Liver (tissue), 9 donors: Measurements from ENCODE around the gene NGFR. TPM values are rescaled to one million over a fixed set of nuclear protein-coding genes. Genes with fewer than 3 reads are reported as not detected.

ENCODE experiments used
- DNase-seq: peaks from one replicate; pipeline ENCODE4 v3.0.0-alpha.2; 2017; ENCODE audit warnings: low spot score
- H3K27ac ChIP-seq, 2 donors: one replicate each; pipeline ENCODE4 v1.7.0; 2013; ENCODE audit warnings: inconsistent platforms in 2 of 2, low read length in 2 of 2, control low read depth in 1 of 2, low read depth in 1 of 2, mild to moderate bottlenecking in 1 of 2
- H3K27me3 ChIP-seq, 4 donors: one replicate each; pipeline versions ENCODE4 v1.6.1 to v1.7.0; 2013; ENCODE audit warnings: low read length in 3 of 4, inconsistent platforms in 1 of 4, mild to moderate bottlenecking in 1 of 4, moderate library complexity in 1 of 4; ENCODE audit not compliant: control insufficient read depth in 4 of 4, insufficient read depth in 4 of 4
- H3K36me3 ChIP-seq, 4 donors: one replicate each; pipeline versions ENCODE4 v1.6.1 to v1.7.0; 2013; ENCODE audit warnings: low read length in 3 of 4, mild to moderate bottlenecking in 3 of 4, low read depth in 1 of 4, moderate library complexity in 1 of 4; ENCODE audit not compliant: control insufficient read depth in 4 of 4, insufficient read depth in 3 of 4
- H3K4me1 ChIP-seq, 4 donors: one replicate each; pipeline versions ENCODE4 v1.6.1 to v1.7.0; 2013; ENCODE audit warnings: low read length in 3 of 4, mild to moderate bottlenecking in 3 of 4, moderate library complexity in 1 of 4; ENCODE audit not compliant: control insufficient read depth in 4 of 4, insufficient read depth in 4 of 4
- H3K4me3 ChIP-seq, 3 donors: one replicate each; pipeline versions ENCODE4 v1.6.1 to v1.7.0; 2013; ENCODE audit warnings: low read length in 3 of 3, control low read depth in 1 of 3, low read depth in 1 of 3, mild to moderate bottlenecking in 1 of 3
- H3K9ac ChIP-seq, 2 donors: one replicate each; pipeline ENCODE4 v1.7.0; 2013; ENCODE audit warnings: low read length in 2 of 2, mild to moderate bottlenecking in 2 of 2, moderate library complexity in 2 of 2, control low read depth in 1 of 2, low read depth in 1 of 2
- H3K9me3 ChIP-seq, 4 donors: one replicate each; pipeline versions ENCODE4 v1.6.1 to v1.7.0; 2013; ENCODE audit warnings: low read length in 3 of 4; ENCODE audit not compliant: control insufficient read depth in 4 of 4
- EGR1 ChIP-seq, 2 donors: IDR thresholded peaks; 2 replicates each; pipeline ENCODE4 v1.6.1; 2016 to 2018; ENCODE audit warnings: antibody characterized with exemption in 2 of 2, low read depth in 2 of 2
- FOXA1 ChIP-seq: IDR thresholded peaks from 2 replicates; pipeline ENCODE4 v1.6.1; 2016; ENCODE audit warnings: antibody characterized with exemption
- FOXA2 ChIP-seq: IDR thresholded peaks from 2 replicates; pipeline ENCODE4 v1.6.1; 2016; ENCODE audit warnings: antibody characterized with exemption
- GABPA ChIP-seq, 2 donors: IDR thresholded peaks in 1 of 2; conservative IDR thresholded peaks in 1 of 2; 2 replicates each; pipeline ENCODE4 v1.6.1; 2016; ENCODE audit warnings: antibody characterized with exemption in 2 of 2, mild to moderate bottlenecking in 1 of 2, moderate library complexity in 1 of 2
- HNF4A ChIP-seq, 2 donors: conservative IDR thresholded peaks; 2 replicates each; pipeline ENCODE4 v1.6.1; 2016; ENCODE audit warnings: antibody characterized with exemption in 2 of 2, mild to moderate bottlenecking in 2 of 2
- HNF4G ChIP-seq: IDR thresholded peaks from 2 replicates; pipeline ENCODE4 v1.6.1; 2016; ENCODE audit warnings: antibody characterized with exemption
- JUND ChIP-seq, 2 donors: IDR thresholded peaks; 2 replicates each; pipeline ENCODE4 v1.6.1; 2016; ENCODE audit warnings: antibody characterized with exemption in 2 of 2
- NR2F2 ChIP-seq: IDR thresholded peaks from 2 replicates; pipeline ENCODE4 v1.6.1; 2016; ENCODE audit warnings: antibody characterized with exemption
- RXRA ChIP-seq, 2 donors: IDR thresholded peaks; 2 replicates each; pipeline ENCODE4 v1.6.1; 2017 to 2018; ENCODE audit warnings: antibody characterized with exemption in 2 of 2, mild to moderate bottlenecking in 1 of 2
- SP1 ChIP-seq: IDR thresholded peaks from 2 replicates; pipeline ENCODE4 v1.6.1; 2018; ENCODE audit warnings: antibody characterized with exemption, mild to moderate bottlenecking
- TAF1 ChIP-seq: conservative IDR thresholded peaks from 2 replicates; pipeline ENCODE4 v1.6.1; 2016; ENCODE audit warnings: antibody characterized with exemption, mild to moderate bottlenecking
- YY1 ChIP-seq: IDR thresholded peaks from 2 replicates; pipeline ENCODE4 v1.6.1; 2016; ENCODE audit warnings: antibody characterized with exemption, mild to moderate bottlenecking
- ZBTB33 ChIP-seq: IDR thresholded peaks from 2 replicates; pipeline ENCODE4 v1.6.1; 2016; ENCODE audit warnings: antibody characterized with exemption
- WGBS: extraction: QIAGEN DNeasy Blood & Tissue Kit; methylation state at CpG from one replicate; pipeline ENCODE4 v1.1.7; 2013; 5-methylcytosine and 5-hydroxymethylcytosine counted together
- polyA plus RNA-seq, 2 donors: library from polyadenylated mRNA; stranded (reverse) in 1 of 2; unstranded in 1 of 2; fragments of 200-250 nt in 1 of 2; fragments of >200 nt in 1 of 2; fragmentation: Nextera tagmentation in 1 of 2; extraction: Ambion mirVana in 1 of 2; gene quantifications; one replicate each; pipeline versions ENCODE4 v1.2.1 to v1.2.3, GENCODE V29; 2013 to 2015
- total RNA-seq, 2 donors: library from RNA; depleted of rRNA; stranded (reverse); fragments of >200 nt; gene quantifications; one replicate each; pipeline ENCODE4 v1.2.3, GENCODE V29; 2014
- TF ChIP-seq, protein P1 (sequence below): IDR thresholded peaks from 2 replicates; pipeline ENCODE4 v1.6.1; 2016; ENCODE audit warnings: antibody characterized with exemption, mild to moderate bottlenecking
- donor health status: healthy.
- donor health status: healthy.
- donor health status: healthy.
- donor health status: healthy.
- donor health status: healthy.

NGFR gene
- total and polyA plus RNA-seq, 4 donors: 6.9 to 11.0 (median 10.5) TPM

DNA sequence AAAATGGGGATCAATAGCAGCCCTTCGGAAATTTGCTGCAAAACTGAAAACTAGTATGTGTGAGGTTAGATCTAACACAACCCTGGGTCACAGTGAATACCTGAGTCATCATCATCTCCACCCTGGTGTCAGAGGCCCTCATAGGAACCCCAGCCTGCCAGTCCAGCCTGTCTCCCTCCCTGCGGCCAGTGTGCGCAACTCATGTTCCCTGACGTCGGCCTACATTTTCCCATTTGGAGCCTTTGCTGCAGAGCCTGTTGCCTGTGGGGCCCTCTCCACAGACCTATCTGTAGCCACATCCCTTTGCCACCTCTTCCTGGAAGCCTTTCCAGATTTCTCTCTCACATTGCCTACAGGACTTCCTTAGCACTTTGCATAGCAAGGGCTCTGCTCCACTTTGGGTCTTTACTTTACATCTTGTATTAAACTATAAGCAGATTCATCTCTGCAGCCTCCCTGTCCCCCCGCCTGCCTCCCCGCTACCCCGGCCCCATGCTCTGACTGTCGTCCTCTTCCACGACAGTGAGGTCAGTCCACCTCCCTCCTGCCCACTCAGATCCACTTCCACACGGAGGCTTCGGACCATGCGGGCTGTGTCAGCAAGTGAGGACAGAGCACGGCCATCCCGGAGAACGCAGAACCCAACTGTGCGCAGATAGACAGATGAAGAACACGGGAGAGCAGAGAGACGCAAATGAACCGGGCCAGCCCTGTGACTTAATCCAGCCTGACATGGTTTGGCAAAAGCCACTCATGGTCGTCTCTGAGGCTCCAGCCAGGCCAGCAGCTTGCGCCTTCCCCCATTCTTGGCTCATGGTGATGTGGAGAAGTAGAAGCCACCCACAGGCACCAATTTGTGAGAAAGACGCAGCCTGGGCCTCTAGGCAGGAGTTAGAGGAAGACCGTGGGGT is 31.0 kb downstream of the NGFR start:
- TF ChIP-seq GABPA (IDR thresholded peaks at IDR 0.05 in 1 of 2, conservative IDR thresholded peaks at IDR 0.05 in 1 of 2) (no peak), FOXA1 (no peak), YY1 (no peak), HNF4G (no peak), HNF4A (conservative IDR thresholded peaks at IDR 0.05) (no peak), RXRA (IDR thresholded peaks at IDR 0.05) (no peak), SP1 (no peak)
- TF ChIP-seq, protein P1, sequence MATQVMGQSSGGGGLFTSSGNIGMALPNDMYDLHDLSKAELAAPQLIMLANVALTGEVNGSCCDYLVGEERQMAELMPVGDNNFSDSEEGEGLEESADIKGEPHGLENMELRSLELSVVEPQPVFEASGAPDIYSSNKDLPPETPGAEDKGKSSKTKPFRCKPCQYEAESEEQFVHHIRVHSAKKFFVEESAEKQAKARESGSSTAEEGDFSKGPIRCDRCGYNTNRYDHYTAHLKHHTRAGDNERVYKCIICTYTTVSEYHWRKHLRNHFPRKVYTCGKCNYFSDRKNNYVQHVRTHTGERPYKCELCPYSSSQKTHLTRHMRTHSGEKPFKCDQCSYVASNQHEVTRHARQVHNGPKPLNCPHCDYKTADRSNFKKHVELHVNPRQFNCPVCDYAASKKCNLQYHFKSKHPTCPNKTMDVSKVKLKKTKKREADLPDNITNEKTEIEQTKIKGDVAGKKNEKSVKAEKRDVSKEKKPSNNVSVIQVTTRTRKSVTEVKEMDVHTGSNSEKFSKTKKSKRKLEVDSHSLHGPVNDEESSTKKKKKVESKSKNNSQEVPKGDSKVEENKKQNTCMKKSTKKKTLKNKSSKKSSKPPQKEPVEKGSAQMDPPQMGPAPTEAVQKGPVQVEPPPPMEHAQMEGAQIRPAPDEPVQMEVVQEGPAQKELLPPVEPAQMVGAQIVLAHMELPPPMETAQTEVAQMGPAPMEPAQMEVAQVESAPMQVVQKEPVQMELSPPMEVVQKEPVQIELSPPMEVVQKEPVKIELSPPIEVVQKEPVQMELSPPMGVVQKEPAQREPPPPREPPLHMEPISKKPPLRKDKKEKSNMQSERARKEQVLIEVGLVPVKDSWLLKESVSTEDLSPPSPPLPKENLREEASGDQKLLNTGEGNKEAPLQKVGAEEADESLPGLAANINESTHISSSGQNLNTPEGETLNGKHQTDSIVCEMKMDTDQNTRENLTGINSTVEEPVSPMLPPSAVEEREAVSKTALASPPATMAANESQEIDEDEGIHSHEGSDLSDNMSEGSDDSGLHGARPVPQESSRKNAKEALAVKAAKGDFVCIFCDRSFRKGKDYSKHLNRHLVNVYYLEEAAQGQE: no peak
- Histone ChIP-seq H3K9me3 (no peaks in the 10 kb centered on the region), H3K36me3 (no peaks in the 10 kb centered on the region), H3K27me3 (no peaks in the 10 kb centered on the region), H3K27ac (peak overlapping the region; percentile 5 to 15), H3K4me1 (peaks cover 0 to 3% (median 0%) of the 10 kb centered on the region in 4 donors), H3K9ac (no peak overlapping the region), H3K4me3 (no peak overlapping the region)
- WGBS: 80% methylated on average over 24 of the region's 24 CpGs
- no peak for DNase-seq

GRCh38 chr17:49527927-49528651 is 33.0 kb downstream of the NGFR start:
- TF ChIP-seq NR2F2 (no peak), FOXA2 (no peak), ZBTB33 (no peak), RXRA (IDR thresholded peaks at IDR 0.05) (no peak), HNF4G (no peak), HNF4A (conservative IDR thresholded peaks at IDR 0.05) (no peak), JUND (IDR thresholded peaks at IDR 0.05) (no peak), GABPA (IDR thresholded peaks at IDR 0.05 in 1 of 2, conservative IDR thresholded peaks at IDR 0.05 in 1 of 2) (no peak), EGR1 (IDR thresholded peaks at IDR 0.05; ENCODE audit: low read depth in 2 of 2) (no peak), TAF1 (no peak)
- H3K9me3 ChIP-seq: no peaks in the 10 kb centered on the region
- DNase-seq: no peak
- no peaks in the 10 kb centered on the region for H3K27me3 ChIP-seq
- no peak overlapping the region for H3K27ac ChIP-seq
- no peak overlapping the region for H3K4me3 ChIP-seq
- 75% methylated on average over 11 of the region's 11 CpGs for WGBS
- no peaks in the 10 kb centered on the region for H3K4me1 ChIP-seq
- H3K36me3 ChIP-seq: no peaks in the 10 kb centered on the region
- no peak overlapping the region for H3K9ac ChIP-seq
